SH-SY5Y (cell line): ENCODE measurements around the gene MINDY1.

Experiments used
- GATA2 ChIP-seq: IDR thresholded peaks from 2 replicates; pipeline ENCODE4 v1.6.1; 2011; ENCODE audit warnings: mild to moderate bottlenecking, low read depth, low read length
- GATA3 ChIP-seq: IDR thresholded peaks from 2 replicates; pipeline ENCODE4 v1.6.1; 2011; ENCODE audit warnings: low read depth, mild to moderate bottlenecking, low read length, moderate library complexity

DNA sequence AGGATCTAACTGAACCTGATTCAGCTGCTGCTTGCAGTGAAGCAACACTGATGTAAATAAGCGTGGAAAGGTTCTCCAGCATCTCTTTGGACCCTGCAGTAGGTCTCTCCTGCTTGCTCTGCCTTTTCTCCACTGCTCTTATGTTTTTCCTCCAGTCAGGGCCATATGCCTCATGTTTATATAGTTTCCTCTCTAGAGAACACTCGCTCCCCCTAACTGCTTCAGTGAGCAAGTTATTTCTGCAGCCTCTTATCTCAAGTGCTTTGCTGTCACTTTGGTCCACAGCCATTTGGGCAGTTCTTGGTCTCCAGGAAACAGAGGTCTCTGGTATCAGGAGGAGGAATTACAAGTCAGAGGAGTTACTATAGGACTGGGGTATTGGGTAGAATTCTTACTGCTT lies 6.8 kb upstream of the MINDY1 start:
- no peak for TF ChIP-seq GATA2
- TF ChIP-seq GATA3, result no peak
